NCI-H69 (cell line): ENCODE results near the gene CNTNAP2.
A peak's percentile ranks its signal among the peaks of the same experiment; 100 is the strongest.
"Not testable (repeated sequence)": the region's sequence is repeated elsewhere in the genome, so short reads cannot be mapped to it uniquely, and the experiment has no call there.

ENCODE experiments used
- DNase-seq: peaks from one replicate; lab custom pipeline; 2025; lab: John Stamatoyannopoulos, UW

Gene CNTNAP2

GRCh38 chr7:148262721-148263229, 2146.2 kb downstream of the CNTNAP2 start:
- DNase-seq, result peak; percentile 64

DNA sequence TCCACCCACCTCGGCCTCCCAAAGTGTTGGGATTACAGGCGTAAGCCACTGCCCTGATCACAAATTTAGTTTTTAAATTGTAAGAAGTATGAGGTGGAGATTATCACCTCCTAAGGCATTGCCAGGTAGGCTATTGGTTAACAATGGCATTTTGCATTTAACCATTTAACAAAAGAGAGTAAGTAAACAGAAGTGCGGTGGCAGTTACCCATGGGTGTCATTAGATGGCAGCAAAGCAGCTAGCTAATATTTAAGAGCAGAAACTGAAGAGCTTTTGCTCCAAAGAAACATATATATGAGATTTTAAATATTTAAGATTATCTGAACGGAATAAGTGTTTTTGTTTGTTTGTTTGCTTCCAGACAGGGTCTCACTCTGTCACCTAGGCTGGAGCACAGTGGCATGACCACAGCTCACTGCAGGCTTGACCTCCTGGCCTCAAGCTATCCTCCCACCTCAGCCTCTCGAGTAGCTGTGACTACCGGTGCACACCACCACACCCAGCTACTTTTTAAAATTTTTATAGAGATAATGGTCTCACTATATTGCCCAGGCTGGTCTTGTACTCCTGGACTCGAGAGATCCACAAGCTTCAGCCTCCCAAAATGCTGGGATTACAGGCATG, 2148.4 kb downstream of the CNTNAP2 start:
- peak; percentile 73 for DNase-seq

- DNase-seq, result no peak
These were observed 2149.3 kb downstream of the CNTNAP2 start for GRCh38 chr7:148265896-148266295.

DNA sequence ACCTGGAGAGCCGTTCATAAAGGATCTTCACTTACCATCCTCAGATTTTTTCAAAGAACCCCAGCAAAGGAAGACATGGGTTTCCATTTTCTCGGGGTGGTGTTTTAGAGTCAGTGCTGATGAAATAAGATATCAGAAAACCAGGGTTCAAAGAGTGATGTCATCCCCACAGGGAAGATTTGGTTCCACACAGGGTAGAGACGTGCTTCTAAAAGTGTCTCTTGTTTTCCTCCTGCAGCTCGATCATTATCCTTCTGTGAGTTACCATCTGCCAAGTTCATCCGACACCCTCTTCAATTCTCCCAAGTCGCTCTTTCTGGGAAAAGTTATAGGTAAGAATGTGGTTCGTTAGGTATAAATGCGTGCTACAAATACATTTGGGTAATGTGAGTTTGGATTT, 2150.2 kb downstream of the CNTNAP2 start:
- DNase-seq, result peak; percentile 39

GRCh38 chr7:148270576-148270975, 2154.0 kb downstream of the CNTNAP2 start:
- DNase-seq, result no peak

GRCh38 chr7:148274118-148274517, 2157.5 kb downstream of the CNTNAP2 start:
- no peak for DNase-seq

GRCh38 chr7:148275359-148275890, 2158.8 kb downstream of the CNTNAP2 start:
- DNase-seq, result no peak

DNA sequence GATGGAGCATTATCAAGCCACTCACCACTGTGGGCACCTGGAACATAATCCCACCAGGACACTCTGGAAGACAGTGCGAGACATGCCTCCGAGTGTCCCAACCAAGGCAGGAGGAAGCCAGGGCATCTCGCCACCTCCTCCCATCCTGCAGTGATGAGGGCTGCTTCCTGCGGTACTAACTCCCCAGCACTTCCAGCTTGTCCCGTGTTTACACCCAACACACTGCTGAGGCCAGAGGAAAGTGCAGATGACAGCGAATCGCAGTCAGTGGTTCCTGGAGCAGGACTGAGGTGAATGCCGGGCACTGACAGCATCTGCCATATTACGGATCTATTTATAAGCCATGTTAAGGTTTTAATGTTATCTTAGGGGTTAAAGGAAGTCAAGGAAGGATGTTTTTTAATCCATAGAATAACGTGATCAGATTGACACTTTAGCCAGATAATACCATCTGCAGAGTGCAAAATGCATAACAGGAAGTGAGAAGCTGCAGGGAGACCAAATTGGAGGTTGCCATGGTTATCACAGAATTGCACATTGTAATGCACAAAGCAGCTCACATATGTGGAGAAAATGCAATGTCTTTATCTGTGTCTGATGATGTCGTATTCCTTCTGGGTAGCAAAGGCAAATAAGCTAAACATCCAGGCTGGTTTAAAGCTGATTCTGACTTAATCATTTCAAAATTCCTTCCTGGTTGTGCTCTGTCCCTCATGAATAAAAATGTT, 2159.9 kb downstream of the CNTNAP2 start:
- DNase-seq, result no peak

- no peak for DNase-seq
These were observed 2160.6 kb downstream of the CNTNAP2 start for GRCh38 chr7:148277042-148277660.

GRCh38 chr7:148286150-148286549, 2169.5 kb downstream of the CNTNAP2 start:
- DNase-seq, result peak; percentile 68

DNA sequence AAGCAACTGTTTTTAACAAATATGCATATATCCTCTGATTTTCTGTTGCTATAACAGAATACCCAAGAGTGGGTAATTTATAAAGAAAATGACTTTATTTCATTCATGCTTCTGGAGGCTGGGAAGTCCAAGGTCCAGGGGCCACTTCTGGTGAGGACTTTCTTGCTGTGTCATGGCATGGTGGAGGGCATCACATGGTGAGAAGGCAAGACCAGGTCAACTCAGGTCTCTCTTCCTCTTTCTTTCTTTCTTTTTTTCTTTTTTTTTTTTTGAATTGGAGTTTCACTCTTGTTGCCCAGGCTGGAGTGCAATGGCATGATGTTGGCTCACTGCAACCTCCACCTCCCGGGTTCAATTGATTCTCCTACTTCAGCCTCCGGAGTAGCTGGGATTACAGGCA, 2170.9 kb downstream of the CNTNAP2 start:
- DNase-seq, result no peak

GRCh38 chr7:148288592-148289151, 2172.1 kb downstream of the CNTNAP2 start:
- DNase-seq, result no peak

GRCh38 chr7:148289630-148290029, 2173.0 kb downstream of the CNTNAP2 start:
- DNase-seq, result peak; percentile 18

DNA sequence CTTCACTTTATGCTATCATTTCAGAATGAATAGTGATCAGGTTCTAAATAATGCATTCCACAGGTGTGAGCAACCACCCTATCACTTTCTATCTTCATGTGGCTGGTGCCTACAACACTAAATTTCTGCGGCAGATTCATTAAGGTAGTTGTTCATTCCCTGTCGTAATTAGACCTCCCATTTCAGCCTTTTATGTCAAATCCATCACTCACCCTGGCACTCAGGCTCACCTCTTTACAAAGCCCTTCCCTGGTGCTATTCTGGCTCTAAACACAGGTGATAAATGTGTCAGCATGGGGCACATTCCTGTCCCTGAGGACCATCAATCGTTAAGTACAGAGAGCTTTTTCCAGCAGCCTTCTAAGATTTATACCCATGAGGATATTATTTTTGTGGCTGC, 2173.9 kb downstream of the CNTNAP2 start:
- DNase-seq, result peak; percentile 83

GRCh38 chr7:148291799-148292198, 2175.2 kb downstream of the CNTNAP2 start:
- DNase-seq, result no peak

GRCh38 chr7:148296994-148297644, 2180.5 kb downstream of the CNTNAP2 start:
- peak; percentile 13 for DNase-seq

DNA sequence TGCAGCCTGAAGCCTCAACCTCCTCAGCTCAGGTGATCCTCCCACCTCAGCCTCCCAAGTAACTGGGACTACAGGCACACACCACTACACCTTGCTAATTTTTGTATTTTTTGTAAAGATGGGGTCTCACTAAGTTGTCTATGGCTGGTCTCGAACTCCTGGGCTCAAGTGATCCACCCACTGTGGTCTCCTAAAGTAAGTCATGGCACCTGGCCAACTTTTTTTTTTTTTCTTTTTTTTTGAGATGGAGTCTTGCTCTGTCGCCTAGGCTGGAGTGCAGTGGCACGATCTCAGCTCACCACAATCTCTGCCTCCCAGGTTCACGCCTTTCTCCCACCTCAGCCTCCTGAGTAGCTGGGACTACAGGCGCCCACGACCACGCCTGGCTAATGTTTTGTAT, 2182.2 kb downstream of the CNTNAP2 start:
- not testable (repeated sequence) for DNase-seq

DNA sequence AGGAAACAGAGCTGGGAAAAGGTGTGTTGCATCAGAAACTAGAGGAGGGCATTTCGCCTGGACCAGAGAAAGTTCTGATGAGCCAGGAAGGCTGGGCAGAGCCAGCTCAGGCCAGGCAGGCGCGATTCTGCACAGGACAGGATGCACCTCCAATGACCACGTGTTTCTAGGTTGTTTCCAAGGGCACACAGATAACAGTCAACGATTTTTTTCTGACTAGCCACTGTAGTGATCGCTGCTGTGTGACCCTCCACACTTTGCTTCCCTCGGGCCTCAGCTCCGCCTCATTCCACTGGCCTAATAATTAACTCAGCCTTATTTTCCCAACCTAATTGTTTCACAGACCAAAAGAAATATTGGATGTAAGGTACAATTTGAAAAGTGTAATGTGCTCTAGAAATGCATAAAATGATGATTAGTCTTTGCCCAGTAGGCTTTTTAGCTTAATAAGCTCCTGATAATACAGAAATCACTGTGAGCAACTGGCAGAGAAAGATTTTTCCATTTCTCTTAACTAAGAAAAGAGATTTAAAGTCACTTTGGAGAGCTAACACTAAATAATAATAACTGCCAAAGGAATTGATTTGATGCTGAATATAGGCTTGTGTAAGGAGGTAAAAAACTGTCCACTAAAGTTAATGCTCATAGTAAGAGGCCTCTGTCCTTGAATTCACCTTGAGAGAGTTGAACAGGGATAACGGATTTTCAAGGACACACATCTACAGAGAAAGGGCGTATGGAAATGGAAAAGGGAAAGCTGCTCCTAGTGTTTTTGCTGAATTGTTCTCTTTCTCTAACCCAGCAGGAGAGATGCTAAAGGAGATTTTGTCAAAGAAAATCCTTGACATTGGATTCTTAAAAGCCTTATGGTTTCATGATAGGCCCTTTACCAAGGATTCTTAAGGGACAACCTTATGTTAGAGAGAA, 2183.0 kb downstream of the CNTNAP2 start:
- DNase-seq, result no peak

- DNase-seq, result not testable (repeated sequence)
These were observed 2185.8 kb downstream of the CNTNAP2 start for GRCh38 chr7:148302436-148302835.

GRCh38 chr7:148303295-148304082, 2186.9 kb downstream of the CNTNAP2 start:
- DNase-seq, result peak; percentile 84
